ENCODE measurements around the gene SEC14L1.

The SEC14L1 gene

DNA sequence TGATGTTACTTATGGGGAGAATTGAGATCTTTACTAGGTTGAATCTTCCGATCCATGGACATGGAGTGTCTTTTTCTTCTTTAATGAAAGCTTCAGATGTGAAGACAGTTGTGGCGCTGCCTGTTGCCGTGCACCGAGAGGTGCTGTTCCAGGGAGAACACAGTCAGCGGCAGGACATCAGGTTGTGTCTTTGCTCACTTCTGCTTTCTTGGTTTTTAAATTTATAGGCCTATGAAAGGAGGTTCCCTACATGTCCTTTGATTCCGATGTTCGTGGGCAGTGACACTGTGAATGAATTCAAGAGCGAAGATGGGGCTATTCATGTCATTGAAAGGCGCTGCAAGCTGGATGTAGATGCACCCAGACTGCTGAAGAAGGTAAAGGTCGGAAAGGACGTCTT, 49.8 kb downstream of the SEC14L1 start:
- DNase-seq (ENCODE audit: low read depth, low spot score), result no peak

DNA sequence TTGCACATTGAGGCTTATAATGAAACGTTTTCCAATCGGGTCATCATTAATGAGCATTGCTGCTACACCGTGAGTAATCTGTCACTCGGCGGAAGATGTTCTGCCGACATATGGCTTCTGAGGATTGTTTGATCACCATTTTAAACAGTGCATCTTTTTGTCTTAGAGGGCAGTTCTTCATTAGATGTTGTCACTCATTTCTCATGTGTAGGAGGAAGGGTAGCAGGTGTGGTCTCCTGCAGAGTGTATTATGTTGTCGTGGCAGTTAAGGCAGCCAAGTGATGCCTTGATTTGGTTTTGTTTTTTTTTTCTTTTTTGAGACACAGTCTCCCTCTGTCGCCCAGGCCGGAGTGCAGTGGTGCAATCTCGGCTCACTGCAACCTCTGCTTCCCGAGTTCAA, 50.5 kb downstream of the SEC14L1 start:
- no peak for DNase-seq (ENCODE audit: low read depth, low spot score)

DNA sequence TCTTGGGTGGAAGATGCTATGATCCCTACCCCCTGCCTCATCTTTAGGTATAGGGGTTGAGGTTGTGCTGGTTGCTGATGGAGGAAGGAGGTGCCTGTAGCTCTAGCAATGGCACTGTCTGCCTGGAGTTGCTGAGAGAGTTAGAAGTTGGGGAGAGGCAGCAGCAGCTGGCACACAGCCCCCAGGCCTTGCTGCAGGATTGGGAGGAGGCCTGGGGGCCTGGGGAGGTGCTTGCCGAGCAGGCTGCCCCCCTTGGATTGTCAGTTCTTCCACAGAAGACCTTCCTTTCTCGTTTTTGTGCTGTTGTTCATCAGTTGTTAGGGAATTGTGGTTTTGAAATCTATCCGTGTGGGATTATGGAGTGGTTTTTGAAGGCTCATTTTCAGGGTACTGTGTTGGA, 52.9 kb downstream of the SEC14L1 start:
- DNase-seq (ENCODE audit: low read depth, low spot score), result no peak

DNA sequence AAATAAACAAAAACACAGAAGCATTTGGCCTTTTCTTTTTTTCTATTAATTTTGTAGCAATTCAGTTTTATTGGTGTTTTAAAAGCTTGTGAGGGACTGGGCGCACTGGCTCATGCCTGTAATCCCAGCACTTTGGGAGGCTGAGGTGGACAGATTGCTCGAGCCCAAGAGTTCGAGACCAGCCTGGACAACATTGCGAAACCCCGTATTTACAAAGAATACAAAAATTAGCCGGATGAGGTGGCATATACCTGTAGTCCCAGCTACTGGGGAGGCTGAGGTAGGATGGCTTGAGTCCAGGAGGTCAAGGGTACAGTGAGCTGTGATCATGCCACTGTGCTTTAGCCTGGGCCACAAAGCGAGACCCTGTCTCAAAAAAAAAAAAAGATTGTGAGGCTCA, 53.4 kb downstream of the SEC14L1 start:
- no peak for DNase-seq (ENCODE audit: low read depth, low spot score)

DNA sequence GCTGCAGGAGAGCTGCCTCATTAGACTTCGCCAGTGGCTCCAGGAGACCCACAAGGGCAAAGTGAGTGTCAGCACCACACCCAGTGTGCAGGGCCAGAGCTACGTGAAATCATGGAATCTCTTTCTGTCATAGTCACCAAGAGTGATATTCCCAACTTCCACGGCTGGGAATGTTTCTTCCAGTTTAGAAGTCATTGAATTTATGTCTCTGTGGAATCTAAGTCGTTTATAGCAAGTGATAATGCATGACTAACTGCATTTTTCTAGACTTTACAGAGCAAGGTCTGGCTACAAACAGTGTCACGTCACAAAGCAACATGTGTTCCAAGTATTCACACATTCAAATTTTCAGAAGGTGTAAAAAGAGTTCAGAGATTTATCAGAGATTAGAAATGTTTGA, 55.5 kb downstream of the SEC14L1 start:
- DNase-seq (ENCODE audit: low read depth, low spot score), result no peak

DNA sequence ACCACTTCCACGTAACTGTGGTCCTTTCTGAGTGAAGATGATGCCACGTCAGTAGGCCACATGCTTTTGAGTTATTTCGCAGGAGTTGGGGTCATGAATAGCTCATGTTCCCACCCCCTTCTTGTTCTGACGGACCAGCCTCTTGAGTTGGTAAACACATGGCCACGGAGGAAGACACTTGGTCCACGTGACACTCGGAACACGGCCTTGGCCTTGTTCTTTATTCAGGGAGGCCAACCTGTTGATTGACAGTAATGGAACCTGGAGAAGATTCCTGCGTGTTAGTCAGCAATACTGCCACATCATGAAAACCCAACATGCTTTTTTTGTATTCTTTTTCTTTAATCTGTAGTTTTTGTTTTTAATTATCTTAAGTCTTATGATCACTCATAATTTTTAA, 56.3 kb downstream of the SEC14L1 start:
- DNase-seq (ENCODE audit: low read depth, low spot score), result no peak

DNA sequence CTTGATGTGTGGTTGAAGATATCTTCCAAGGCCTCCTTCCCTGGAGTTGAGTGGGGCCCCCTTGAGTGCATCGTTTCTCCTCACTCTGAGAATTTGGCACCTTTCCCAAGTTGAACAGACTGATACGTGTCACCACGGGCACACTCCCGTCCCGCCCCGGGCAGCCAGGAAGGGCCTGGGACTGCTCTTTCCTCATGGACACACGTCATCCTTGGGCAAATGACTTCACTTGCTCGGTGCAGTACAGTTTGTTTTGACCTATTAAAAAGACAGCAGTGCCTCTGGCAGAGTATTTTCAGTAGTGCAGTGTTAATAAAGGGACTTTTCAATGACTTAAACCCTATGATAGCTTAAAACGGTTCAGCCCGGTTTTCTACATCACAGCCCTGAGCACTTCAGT, 59.9 kb downstream of the SEC14L1 start:
- DNase-seq (ENCODE audit: low read depth, low spot score), result no peak

DNA sequence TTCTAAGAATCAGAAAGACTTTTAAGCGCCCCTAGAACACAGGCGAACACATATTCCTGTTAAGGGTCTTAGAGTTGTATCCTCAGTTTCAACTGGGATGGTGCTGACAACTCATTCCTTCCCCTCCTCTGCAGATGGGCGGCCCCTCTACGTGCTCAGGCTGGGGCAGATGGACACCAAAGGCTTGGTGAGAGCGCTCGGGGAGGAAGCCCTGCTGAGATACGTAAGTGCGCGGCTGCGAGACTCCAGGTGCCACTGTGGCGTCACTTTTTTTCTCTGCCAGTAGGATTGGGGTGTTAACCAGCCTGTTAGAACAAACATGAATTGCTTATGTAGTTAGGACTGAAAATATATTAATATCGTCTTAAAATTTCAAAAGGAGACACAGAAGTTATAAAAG, 62.7 kb downstream of the SEC14L1 start:
- DNase-seq (ENCODE audit: low read depth, low spot score), result no peak

DNA sequence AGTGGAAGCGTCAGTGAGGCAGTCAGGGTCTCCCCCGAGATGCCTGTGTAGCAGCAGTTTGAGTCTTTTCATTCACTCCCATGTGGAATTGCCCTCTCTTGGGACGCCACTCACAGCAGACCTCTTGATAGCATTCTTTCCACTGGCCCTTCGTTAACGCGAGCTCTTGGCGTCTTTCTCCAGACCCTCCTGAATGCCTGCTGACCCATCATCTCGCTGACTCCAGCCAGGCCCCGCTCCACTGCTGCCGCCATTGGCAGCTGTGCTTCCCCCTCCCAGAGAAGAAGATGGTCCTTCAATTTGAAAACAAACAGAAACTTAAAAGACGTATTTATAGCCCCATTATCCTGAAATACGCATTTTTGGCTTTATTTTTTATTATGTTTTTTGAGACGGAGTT, 63.1 kb downstream of the SEC14L1 start:
- no peak for DNase-seq (ENCODE audit: low read depth, low spot score)

DNA sequence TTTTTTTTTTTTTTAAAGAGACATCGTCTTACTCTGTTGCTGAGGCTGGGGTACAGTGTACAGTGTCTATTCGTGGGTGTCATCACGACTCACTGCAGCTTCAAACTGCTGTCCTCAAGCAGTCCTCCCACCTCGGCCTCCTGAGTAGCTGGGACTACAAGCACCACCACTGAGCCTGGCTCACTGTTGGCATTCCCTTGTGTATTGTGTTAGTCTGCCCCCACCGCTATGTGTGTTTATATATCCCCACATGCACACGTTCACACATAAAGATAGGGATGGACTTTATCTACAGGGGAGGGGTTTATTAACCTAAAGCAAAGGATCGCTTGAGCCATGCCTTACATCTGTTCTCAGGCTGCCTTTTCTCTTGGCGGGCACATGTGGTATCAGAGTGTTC, 63.8 kb downstream of the SEC14L1 start:
- DNase-seq (ENCODE audit: low read depth, low spot score), result no peak

DNA sequence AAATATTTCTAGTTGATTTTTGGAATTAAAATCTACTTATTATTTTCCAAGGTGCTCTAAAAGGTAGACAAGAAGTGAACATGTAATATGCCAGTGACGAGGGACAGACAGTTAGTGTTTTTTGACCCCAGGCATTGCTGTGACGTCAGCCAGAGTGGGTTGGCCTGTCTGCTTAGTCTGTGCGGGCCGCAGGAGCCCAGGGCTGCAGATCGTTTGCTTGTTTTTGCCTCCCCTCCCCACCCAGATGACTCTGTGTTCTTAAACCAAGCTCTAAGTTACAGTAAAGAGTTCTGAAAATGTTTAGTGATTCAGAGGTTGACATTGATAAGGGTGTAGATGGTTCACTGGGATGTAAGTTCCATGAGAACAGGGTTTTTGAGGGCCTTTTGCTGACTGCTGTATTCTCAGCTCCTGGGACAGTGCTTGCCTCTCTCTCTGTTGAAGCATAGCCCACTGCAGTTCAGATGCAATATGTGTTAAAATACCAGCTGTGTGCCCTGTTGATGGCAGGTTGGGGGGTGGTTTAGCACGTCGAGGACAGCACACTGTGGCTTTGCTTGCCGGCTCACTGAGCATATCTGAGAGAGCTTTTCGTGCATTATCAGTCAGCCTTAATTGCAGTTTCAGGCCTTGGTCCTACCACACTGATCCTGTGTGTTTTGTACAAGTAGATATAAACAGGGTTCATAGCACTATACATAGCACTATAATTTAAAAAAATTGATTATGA, 64.8 kb downstream of the SEC14L1 start:
- DNase-seq (ENCODE audit: low read depth, low spot score), result peak; percentile 31

DNA sequence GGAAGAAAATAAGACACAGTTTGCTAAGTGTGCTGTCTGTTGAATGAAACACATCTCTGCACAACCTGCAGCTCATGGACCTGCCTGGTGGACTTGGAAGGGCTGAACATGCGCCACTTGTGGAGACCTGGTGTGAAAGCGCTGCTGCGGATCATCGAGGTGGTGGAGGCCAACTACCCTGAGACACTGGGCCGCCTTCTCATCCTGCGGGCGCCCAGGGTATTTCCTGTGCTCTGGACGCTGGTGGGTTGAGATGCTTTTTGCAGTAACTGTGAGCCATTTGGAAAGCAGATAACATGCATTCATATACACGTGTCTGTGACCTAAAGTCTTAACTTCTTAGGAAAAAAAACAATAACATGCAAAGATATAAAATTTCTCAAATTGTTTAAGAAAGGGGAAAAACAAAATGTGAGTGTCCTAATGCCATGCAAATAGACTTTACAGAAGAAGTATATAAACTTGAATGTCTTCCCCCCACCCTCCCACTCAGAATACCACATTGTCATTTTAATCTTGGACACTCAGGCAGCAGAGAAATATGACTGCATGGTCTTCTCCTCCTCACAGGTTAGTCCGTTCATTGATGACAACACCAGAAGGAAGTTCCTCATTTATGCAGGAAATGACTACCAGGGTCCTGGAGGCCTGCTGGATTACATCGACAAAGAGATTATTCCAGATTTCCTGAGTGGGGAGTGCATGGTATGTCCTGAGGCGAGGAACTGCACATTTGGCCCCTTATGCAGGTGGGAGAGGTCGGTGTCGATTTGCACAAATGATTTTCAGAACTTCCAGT, 65.6 kb downstream of the SEC14L1 start:
- DNase-seq (ENCODE audit: low read depth, low spot score), result no peak

DNA sequence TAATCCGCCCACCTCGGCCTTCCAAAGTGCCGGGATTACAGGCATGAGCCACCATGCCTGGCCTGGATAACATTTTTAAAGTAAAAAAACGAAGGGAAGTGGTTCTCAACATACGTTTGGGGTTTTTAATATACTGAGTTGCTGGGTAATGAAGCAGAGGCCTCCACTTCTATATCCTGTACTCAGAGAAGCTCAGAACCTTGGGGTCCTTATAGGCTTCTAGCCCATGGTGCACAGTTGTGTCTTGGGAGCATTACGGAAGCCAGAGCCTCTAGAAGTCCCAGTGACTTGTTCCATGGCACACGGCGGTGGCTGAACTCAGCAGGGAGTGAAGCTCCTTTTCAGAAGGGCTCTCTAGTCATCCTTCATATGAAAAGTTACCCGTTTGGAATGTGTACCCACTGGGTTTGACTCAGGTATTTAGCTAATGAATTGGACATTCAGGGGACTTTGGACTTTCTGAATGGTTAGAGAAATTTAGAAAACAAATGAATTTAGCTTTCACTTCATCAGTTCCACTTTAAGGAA, 67.0 kb downstream of the SEC14L1 start:
- no peak for DNase-seq (ENCODE audit: low read depth, low spot score)

DNA sequence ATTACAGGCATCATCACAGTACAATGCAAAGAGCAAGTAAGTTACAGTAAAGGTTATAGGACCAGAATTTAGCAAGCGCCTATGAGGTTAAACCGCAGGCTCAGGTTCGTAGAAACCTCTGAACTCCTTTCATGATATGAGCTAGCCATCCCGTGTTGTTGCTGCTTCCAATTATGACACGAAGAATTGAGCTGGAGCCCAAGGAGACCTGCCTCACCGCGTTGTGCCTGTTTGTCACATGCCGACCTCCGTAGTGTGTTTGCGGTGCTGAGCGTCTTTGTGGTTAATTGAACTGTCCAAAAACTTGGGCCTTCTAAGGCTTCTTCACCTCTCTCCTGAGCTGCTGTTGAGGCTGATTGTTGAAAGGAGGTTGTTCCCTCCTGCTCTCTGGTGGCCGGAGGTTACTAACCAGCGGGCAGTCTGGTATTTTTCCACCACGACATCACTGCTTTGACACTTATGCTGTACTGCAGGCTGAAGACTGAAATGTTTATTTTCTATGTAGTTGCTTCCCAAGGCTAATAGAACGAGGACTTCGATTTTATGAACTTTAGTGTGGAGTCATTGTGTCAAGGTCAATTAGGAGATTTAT, 67.5 kb downstream of the SEC14L1 start:
- peak; percentile 47 for DNase-seq (ENCODE audit: low read depth, low spot score)

DNA sequence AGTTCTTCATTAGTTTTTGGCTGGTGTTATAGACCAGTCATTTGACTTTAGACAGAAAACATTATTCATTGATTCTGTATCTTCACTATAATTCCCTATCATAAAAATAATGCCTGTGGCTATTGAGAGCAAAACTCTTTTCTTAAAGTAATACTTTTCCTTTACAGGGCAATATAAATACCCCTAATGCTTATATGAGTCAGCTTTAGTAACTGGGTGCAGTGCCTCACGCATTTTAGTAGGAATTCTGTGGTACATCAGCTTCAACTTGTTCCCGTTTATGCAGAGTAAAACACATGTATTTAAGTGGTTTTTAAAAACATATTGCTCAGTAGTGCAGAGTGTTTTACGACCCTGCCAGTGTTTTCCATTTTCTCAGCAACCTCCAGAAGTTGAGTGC, 68.1 kb downstream of the SEC14L1 start:
- DNase-seq (ENCODE audit: low read depth, low spot score), result no peak

DNA sequence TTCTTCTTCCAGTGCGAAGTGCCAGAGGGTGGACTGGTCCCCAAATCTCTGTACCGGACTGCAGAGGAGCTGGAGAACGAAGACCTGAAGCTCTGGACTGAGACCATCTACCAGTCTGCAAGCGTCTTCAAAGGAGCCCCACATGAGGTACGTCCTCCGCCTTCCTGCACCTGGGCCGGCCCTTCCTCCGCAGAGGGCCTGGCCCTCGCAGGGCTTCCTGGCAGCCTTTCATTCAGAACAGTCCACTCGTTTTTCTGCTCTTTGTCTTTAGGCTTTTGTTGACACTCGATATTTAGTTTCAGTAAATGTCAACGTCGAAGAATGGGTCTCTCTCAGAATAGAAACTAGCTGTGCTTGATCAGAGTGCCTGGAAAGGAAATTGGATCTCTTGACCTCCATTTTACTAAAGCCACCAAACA, 68.6 kb downstream of the SEC14L1 start:
- DNase-seq (ENCODE audit: low read depth, low spot score), result no peak

DNA sequence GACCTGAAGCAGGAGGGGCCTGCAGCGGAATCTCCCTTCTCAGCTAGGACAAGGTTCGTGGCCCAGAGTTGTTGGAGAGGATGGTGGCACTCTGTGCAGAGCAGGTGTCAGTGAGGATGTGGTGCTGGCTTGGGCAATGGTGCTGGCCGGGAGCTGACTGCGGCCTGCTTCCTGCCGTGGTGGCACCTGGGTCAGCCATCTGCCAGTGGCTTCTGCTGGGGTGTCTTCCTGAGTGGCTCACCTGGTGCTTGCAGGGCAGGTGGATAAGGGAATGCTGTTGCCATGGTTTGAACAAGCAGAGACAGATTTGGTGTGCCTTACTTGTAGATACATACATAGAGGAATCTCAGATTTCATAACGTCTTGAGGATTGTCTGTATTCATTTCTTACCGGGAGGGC, 69.6 kb downstream of the SEC14L1 start:
- DNase-seq (ENCODE audit: low read depth, low spot score), result no peak

DNA sequence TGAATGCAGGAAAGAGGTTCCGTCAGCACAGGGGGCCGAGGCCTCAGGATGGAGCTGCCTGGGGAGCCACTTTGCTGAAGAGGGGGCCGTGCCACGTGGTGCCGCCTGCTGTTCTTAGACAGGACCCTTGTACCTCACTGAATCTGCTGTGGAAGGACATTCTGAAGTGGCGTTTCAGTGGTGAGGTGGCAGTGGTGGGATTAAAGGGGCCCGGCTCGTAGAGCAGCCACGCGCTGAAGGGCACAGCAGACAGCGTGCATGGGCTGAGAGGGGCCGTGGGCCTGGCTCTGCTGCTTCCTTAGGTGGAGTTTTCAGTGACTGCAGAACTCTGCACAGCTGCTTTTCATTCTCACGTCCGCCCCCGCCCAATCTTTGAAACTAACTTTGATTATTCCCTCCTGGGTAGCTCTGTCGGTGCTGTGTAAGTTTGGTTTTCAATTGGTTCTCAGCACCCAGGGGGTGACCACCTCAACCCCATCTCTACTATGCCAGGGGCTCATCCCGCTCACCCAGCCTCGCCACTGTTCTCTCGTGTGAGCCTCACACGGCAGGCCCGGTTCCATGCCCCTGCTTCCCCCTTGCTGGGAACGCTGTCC, 70.3 kb downstream of the SEC14L1 start:
- no peak for DNase-seq (ENCODE audit: low read depth, low spot score)

DNA sequence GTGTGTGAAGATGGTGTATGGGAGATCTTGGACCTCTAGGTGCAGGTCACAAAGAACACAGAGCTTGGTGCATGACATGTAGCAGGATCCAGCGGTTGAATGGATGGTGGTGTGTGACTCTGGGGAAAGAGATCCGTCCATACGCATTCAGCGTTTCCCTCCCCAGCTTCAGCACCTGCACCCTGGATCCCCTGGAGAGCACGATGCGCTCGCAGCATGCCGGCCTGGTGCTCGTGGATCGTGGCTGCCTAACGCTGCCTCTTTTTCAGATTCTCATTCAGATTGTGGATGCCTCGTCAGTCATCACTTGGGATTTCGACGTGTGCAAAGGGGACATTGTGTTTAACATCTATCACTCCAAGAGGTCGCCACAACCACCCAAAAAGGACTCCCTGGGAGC, 70.9 kb downstream of the SEC14L1 start:
- no peak for DNase-seq (ENCODE audit: low read depth, low spot score)

DNA sequence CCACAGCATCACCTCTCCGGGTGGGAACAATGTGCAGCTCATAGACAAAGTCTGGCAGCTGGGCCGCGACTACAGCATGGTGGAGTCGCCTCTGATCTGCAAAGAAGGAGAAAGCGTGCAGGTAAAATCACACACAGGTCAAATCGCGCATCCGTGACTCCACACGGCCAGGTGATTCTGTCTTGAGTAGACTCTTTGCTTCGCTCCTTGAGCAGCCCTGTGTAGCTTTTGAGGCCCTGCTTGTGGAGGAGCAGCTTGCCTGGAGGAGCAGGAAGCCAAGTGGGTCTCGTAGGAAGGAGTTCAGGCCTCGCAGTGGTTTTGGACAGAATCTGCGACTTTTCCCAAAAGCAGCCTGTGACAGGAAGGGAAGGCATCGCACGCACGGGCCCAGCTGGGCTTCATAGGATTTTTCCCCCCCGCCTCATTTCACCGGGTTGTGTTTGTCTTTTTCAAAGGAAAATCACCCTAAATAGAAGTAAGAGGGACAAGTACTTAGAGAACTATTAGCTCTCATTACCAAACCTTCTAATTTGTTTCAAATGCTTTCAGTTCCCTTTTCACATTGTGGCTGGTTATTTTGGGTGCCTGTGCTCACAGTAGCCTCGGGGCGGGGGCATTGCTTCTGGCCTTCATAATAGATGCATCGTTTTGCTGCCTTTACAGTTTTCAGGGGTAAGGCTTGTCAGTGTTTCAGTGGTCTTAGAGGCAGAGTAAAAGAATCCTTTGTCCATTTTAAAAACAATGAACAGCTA, 71.5 kb downstream of the SEC14L1 start:
- no peak for DNase-seq (ENCODE audit: low read depth, low spot score)

All from ELF-1 (cell line).